OCI-LY7 (cell line): Measurements from ENCODE around the gene KIRREL1. TPM values are rescaled to one million over a fixed set of nuclear protein-coding genes. Genes with fewer than 3 reads are reported as not detected.

Experiments
- BruUV-seq: library from RNA; stranded (reverse); fragments of 400-500 nt; replicated peaks from 2 replicates; lab custom pipeline; 2021; lab: Mats Ljungman, UMichigan
- CTCF ChIA-PET: fragments of 300-600 bp; sonication (Branson Sonifier 250); formaldehyde crosslinking; loops from one replicate; lab custom pipeline; 2022; ENCODE audit warnings: antibody characterized with exemption; ENCODE audit not compliant: unreplicated experiment; lab: Charles Lee
- POLR2A ChIA-PET: fragments of 300-600 bp; sonication (Branson Sonifier 250); formaldehyde crosslinking; loops from one replicate; lab custom pipeline; 2022; ENCODE audit warnings: antibody characterized with exemption; lab: Charles Lee
- DNase-seq: peaks from one replicate; pipeline ENCODE4 v3.0.0-alpha.2; 2015; ENCODE audit warnings: low spot score
- H2AFZ ChIP-seq: fragments of 200-600 bp; sonication (generic), shearing (Covaris generic); 2 replicates; pipeline ENCODE4 v1.6.1; 2014; ENCODE audit warnings: mild to moderate bottlenecking, antibody characterized with exemption, low read length, moderate library complexity
- H3K27ac ChIP-seq: fragments of 200-600 bp; sonication (generic); 2 replicates; pipeline ENCODE4 v1.5.1; 2014; ENCODE audit warnings: mixed run types, low read depth, mild to moderate bottlenecking, moderate library complexity, low read length, inconsistent platforms; ENCODE audit not compliant: poor library complexity, severe bottlenecking
- H3K36me3 ChIP-seq: fragments of 200-600 bp; sonication (generic); 2 replicates; pipeline ENCODE4 v1.6.1; 2014; ENCODE audit warnings: mild to moderate bottlenecking, antibody characterized with exemption, low read length, moderate library complexity, mixed read lengths; ENCODE audit not compliant: insufficient read depth
- H3K4me1 ChIP-seq: fragments of 200-600 bp; sonication (generic); 2 replicates; pipeline ENCODE4 v1.5.1; 2014; ENCODE audit warnings: mild to moderate bottlenecking, low read length; ENCODE audit not compliant: insufficient read depth, poor library complexity, severe bottlenecking
- H3K4me2 ChIP-seq: fragments of 200-600 bp; sonication (generic); 2 replicates; pipeline ENCODE4 v1.6.1; 2014; ENCODE audit warnings: mild to moderate bottlenecking, low read length
- H3K4me3 ChIP-seq: fragments of 200-600 bp; sonication (generic); 2 replicates; pipeline ENCODE4 v1.5.1; 2014; ENCODE audit warnings: mild to moderate bottlenecking, low read depth, low read length; ENCODE audit not compliant: poor library complexity, severe bottlenecking
- H3K79me2 ChIP-seq: fragments of 200-600 bp; sonication (generic); 2 replicates; pipeline ENCODE4 v1.6.1; 2016; ENCODE audit warnings: low read depth, mild to moderate bottlenecking, low read length, moderate library complexity, mixed read lengths; ENCODE audit not compliant: insufficient read depth
- H3K9me2 ChIP-seq: fragments of 200-600 bp; sonication (generic); 2 replicates; pipeline ENCODE4 v1.6.1; 2016; ENCODE audit warnings: mild to moderate bottlenecking, low read length, mixed read lengths; ENCODE audit not compliant: insufficient read depth
- H3K9me3 ChIP-seq: fragments of 200-600 bp; sonication (generic); 2 replicates; pipeline ENCODE4 v1.6.1; 2014; ENCODE audit warnings: mild to moderate bottlenecking, mixed run types, low read length, mixed read lengths
- H4K20me1 ChIP-seq: fragments of 200-600 bp; sonication (generic); 2 replicates; pipeline ENCODE4 v1.6.1; 2014; ENCODE audit warnings: mild to moderate bottlenecking, antibody characterized with exemption, low read length, moderate library complexity, mixed read lengths; ENCODE audit not compliant: insufficient read depth
- CTCF ChIP-seq: fragments of 200-600 bp; sonication (generic); conservative IDR thresholded peaks from 2 replicates; pipeline ENCODE4 v1.5.1; 2014; ENCODE audit warnings: mild to moderate bottlenecking, antibody characterized with exemption, low read length, moderate library complexity, mixed read lengths
- EZH2phosphoT487 ChIP-seq: fragments of 200-600 bp; sonication (generic); IDR thresholded peaks from 2 replicates; pipeline ENCODE4 v1.6.1; 2018; ENCODE audit warnings: low read depth, borderline replicate concordance, mild to moderate bottlenecking, mixed run types, antibody characterized with exemption, low read length, moderate library complexity, mixed read lengths
- intact Hi-C: fragments of 100-400 bp; cut with micrococcal nuclease; formaldehyde crosslinking; loops from one replicate; pipeline ENCODE4 v1.10.0; 2022; ENCODE audit not compliant: unreplicated experiment
- total RNA-seq, 2 experiments: library from RNA; depleted of rRNA in 1 of 2; stranded (reverse); fragments of >200 nt in 1 of 2; shearing (Covaris generic) in 1 of 2; gene quantifications; 2 replicates each; pipeline ENCODE4 v1.2.3, GENCODE V29; 2014 to 2022

KIRREL1 gene
- total RNA-seq, 2 experiments from 2014 or later = not detected

- ChIA-PET CTCF (no interaction called here), POLR2A (interaction anchor here (0.7 kb wide), 1 partner anchor 77 kb away, joined by 7 read pairs; no protein-coding TSS in a partner anchor)
- Histone ChIP-seq H2AFZ (no peak overlapping the region), H4K20me1 (no peaks in the 10 kb centered on the region), H3K4me3 (no peak overlapping the region), H3K27ac (no peak overlapping the region), H3K9me2 (no peaks in the 10 kb centered on the region), H3K36me3 (no peaks in the 10 kb centered on the region), H3K4me1 (no peaks in the 10 kb centered on the region), H3K4me2 (no peak overlapping the region), H3K79me2 (no peaks in the 10 kb centered on the region), H3K9me3 (no peaks in the 10 kb centered on the region)
- TF ChIP-seq EZH2phosphoT487 (no peak), CTCF (no peak)
- intact Hi-C loops = loop anchor here (5.0 to 10.0 kb wide), 2 partner anchors 45 to 62 kb away; partner anchors contain the start of gene KIRREL1
- no peak for DNase-seq
- BruUV-seq = no TSS peak
Observed at GRCh38 chr1:158037008-158037865, 43.8 kb downstream of the KIRREL1 start.

DNA sequence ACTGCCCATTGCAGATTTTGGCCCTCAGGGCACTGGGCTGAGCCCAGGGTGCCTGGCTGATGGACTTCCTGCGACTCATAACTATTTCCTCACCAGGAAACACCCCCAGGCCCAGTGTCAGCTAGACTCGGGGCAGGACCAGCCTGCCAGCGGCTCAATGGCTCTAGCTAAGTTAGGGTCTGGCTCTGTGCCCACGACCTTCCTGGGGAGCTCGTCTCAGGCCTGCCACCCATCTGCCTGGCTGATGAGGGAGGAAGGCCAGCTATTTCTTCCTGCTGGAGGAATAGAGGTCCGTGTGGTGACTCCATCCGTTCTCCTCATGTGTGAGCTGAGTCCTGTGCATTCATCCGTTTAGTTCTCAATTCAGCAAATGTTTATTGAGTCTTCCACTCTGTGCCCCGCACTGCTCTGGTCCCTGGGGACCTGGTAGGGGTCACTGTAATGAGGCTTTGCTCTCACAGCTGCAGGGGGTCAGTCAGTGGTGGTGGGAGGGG is 44.5 kb downstream of the KIRREL1 start:
- CTCF ChIA-PET = no interaction called here
- Histone ChIP-seq H4K20me1 (no peaks in the 10 kb centered on the region), H2AFZ (no peak overlapping the region), H3K4me3 (no peak overlapping the region), H3K79me2 (no peaks in the 10 kb centered on the region), H3K9me2 (no peaks in the 10 kb centered on the region), H3K36me3 (no peaks in the 10 kb centered on the region), H3K27ac (no peak overlapping the region), H3K4me2 (no peak overlapping the region), H3K9me3 (no peaks in the 10 kb centered on the region), H3K4me1 (no peaks in the 10 kb centered on the region)
- POLR2A ChIA-PET = interaction anchor here (0.7 kb wide), 1 partner anchor 77 kb away, joined by 7 read pairs; no protein-coding TSS in a partner anchor
- DNase-seq = no peak
- BruUV-seq = no TSS peak
- intact Hi-C loops = loop anchor here (5.0 to 10.0 kb wide), 2 partner anchors 46 to 63 kb away; partner anchors contain the start of gene KIRREL1
- TF ChIP-seq CTCF = no peak
- TF ChIP-seq EZH2phosphoT487 = no peak

DNA sequence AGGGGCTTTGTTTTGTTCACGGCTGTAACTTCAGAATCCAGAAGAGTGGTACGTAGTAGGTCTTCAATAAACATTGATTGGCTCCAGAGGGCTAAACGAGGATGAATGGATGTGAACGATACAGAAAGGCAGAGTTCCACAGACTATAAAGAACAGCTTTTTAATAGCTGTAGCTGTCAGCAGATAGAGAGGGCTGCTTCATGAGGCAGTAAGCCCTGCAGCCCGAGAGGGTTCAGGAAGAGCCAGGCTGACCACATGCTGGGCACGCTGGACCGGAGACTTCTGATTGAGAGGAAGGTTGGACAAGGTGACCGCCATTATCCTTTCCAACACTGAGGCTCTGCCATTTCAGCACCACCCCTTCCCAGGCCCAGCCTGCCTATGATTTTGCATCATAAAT is 45.3 kb downstream of the KIRREL1 start:
- no peaks in the 10 kb centered on the region for H3K36me3 ChIP-seq
- H3K9me3 ChIP-seq = no peaks in the 10 kb centered on the region
- no peak for DNase-seq
- intact Hi-C loops = loop anchor here (5.0 to 10.0 kb wide), 2 partner anchors 46 to 64 kb away; partner anchors contain the start of gene KIRREL1
- no peaks in the 10 kb centered on the region for H4K20me1 ChIP-seq
- ChIA-PET CTCF (no interaction called here), POLR2A (no interaction called here)
- no peaks in the 10 kb centered on the region for H3K9me2 ChIP-seq
- no peaks in the 10 kb centered on the region for H3K79me2 ChIP-seq
- TF ChIP-seq CTCF (no peak), EZH2phosphoT487 (no peak)
- no TSS peak for BruUV-seq
- H2AFZ ChIP-seq = no peak overlapping the region
- H3K4me2 ChIP-seq = no peak overlapping the region
- H3K4me1 ChIP-seq = no peaks in the 10 kb centered on the region
- H3K4me3 ChIP-seq = no peak overlapping the region
- no peak overlapping the region for H3K27ac ChIP-seq
